Astrocyte of the cerebellum (primary cell): Measurements from ENCODE around the gene GPLD1.

Experiments used
- DNase-seq: peaks from one replicate; pipeline ENCODE4 v3.0.0-alpha.2; 2011; ENCODE audit warnings: low read depth
- H3K4me3 ChIP-seq: 2 replicates; pipeline ENCODE4 v1.5.1; 2011; ENCODE audit warnings: mild to moderate bottlenecking, low read depth, low read length, moderate library complexity
- in situ Hi-C: cut with HindIII; loops from 2 replicates; pipeline ENCODE4 v1.10.0; 2017; ENCODE audit warnings: low sequenced_read_pairs
- TF ChIP-seq, protein P1 (sequence below): IDR thresholded peaks from 2 replicates; pipeline ENCODE4 v1.5.1; 2012; ENCODE audit warnings: low read length, low read depth, moderate library complexity, mild to moderate bottlenecking; ENCODE audit errors: missing control alignments

The GPLD1 gene

DNA sequence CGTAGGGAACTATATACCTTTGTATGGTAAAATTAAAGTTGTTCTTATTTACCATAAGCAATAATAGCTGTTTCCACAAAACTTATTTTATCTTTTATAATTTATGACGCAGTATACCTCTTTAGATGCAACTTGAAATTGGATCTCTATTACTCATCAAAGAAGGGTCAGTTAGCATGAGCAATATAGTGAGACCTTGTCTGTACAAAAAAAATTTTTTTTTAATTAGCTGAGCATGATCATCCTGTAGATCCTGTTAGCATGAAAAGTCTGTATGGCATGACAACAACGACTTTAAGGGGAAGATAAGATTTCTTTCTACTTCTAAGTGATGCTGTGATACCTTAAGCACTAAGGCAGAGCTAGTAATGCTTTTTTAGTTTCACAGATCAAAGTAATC lies 11.3 kb upstream of the GPLD1 start:
- in situ Hi-C loops, result no loop called here
- TF ChIP-seq, protein P1, sequence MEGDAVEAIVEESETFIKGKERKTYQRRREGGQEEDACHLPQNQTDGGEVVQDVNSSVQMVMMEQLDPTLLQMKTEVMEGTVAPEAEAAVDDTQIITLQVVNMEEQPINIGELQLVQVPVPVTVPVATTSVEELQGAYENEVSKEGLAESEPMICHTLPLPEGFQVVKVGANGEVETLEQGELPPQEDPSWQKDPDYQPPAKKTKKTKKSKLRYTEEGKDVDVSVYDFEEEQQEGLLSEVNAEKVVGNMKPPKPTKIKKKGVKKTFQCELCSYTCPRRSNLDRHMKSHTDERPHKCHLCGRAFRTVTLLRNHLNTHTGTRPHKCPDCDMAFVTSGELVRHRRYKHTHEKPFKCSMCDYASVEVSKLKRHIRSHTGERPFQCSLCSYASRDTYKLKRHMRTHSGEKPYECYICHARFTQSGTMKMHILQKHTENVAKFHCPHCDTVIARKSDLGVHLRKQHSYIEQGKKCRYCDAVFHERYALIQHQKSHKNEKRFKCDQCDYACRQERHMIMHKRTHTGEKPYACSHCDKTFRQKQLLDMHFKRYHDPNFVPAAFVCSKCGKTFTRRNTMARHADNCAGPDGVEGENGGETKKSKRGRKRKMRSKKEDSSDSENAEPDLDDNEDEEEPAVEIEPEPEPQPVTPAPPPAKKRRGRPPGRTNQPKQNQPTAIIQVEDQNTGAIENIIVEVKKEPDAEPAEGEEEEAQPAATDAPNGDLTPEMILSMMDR, result no peak
- H3K4me3 ChIP-seq, result no peak overlapping the region
- DNase-seq, result no peak

DNA sequence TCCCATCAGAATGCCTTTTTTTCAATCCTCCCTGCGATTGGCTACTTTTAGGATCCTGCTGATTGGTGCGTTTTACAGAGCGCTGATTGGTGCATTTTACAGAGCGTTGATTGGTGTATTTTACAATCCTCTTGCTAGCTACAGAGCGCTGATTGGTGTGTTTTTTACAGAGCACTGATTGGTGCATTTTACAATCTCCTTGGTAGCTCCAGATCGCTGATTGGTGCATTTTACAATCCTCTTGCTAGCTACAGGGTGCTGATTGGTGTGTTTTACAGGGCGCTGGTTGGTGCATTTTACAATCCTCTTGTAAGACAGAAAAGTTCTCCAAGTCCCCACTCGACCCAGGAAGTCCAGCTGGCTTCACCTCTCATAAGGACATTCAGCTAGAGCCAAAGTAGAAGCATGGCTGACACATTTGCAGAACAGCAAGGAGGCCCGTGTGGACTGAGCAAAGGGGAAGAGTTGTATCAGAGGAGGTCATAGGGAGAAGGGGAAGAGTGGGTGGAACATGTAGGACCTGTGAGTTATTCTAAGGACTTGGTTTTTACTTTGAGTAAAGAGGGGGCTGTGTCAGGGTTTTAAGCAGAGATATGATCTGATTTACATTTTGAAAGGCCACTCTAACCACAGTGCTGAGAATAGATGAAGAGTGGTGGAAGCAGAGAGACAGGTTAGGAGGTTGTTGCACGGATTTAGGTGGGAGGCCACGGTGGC lies 8.0 kb upstream of the GPLD1 start:
- in situ Hi-C loops, result no loop called here

DNA sequence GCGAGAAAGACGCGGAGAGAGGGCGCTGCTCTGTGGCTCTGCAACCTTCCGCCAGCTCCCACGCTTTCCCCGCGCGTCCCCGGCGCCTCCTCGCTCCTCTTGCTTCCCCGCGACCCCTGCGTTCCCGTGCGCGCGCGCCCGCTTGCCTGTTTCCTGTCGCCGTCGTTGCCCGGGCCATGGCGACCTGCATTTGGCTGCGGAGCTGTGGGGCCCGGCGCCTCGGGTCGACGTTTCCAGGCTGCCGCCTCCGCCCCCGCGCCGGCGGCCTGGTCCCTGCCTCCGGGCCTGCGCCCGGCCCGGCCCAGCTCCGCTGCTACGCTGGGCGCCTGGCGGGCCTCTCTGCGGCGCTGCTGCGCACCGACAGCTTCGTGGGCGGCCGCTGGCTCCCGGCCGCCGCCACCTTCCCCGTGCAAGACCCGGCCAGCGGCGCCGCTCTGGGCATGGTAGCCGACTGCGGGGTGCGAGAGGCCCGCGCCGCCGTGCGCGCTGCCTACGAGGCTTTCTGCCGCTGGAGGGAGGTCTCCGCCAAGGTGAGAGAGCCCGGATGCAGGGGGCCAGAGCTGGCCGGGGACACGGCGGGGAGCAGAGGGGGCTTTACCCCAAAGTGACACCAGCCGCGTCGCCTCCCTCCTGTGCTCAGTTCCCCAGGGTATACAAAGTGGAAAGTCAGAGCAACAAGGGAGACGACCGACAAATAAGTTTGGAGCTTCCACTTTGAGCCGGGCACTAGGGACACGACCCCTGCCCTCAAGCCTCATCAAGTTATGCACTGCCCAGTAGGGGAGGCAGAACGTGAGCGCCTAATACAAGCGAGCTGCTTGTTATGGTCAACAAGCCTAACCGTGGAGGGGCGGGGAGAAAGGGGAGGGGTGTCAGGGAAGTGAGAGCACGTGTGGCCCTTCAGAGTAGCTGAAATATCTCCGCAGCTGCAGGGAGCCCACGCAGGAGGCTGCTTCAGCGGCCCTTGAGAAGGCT lies 5.7 kb upstream of the GPLD1 start, which contains the start of gene ALDH5A1:
Gene ALDH5A1, plus strand, starts transcription at position 149 of the 975 bp plus-strand sequence. Its CDS starts 28 bp downstream, at position 177.
- peak within 1 kb of the TSS; percentile 51 for H3K4me3 ChIP-seq
- DNase-seq, result peak; percentile 11
- in situ Hi-C loops, result no loop called here
- TF ChIP-seq, protein P1, result peak; percentile 18

More for the DNA sequence above, 8.0 kb upstream of the GPLD1 start:
- TF ChIP-seq, protein P1, result no peak
- no peak for DNase-seq
- no peak overlapping the region for H3K4me3 ChIP-seq

- in situ Hi-C loops, result no loop called here
- TF ChIP-seq, protein P1, result no peak
- no peak for DNase-seq
- H3K4me3 ChIP-seq, result peak overlapping the region; percentile 51
Measured at GRCh38 chr6:24493945-24494820, 4.8 kb upstream of the GPLD1 start.

GRCh38 chr6:24492475-24492874 lies 3.1 kb upstream of the GPLD1 start:
- TF ChIP-seq, protein P1, result peak; percentile 45
- in situ Hi-C loops, result no loop called here
- DNase-seq, result no peak

GRCh38 chr6:24490948-24491347 lies 1.6 kb upstream of the GPLD1 start:
- TF ChIP-seq, protein P1, result no peak
- in situ Hi-C loops, result no loop called here

More at GRCh38 chr6:24492475-24492874, 3.1 kb upstream of the GPLD1 start:
- no peak overlapping the region for H3K4me3 ChIP-seq

More at GRCh38 chr6:24490948-24491347, 1.6 kb upstream of the GPLD1 start:
- no peak overlapping the region for H3K4me3 ChIP-seq
- no peak for DNase-seq
